CD14-positive monocyte (primary cell): ENCODE measurements around the gene PKD1L1. TPM values are rescaled to one million over a fixed set of nuclear protein-coding genes. Genes with fewer than 3 reads are reported as not detected.

ENCODE experiments used
- DNase-seq, 3 donors: peaks; one replicate each; pipeline ENCODE4 v3.0.0-alpha.2; 2011 to 2022
- H2AFZ ChIP-seq: 2 replicates; pipeline ENCODE4 v1.6.0; 2012; ENCODE audit warnings: mild to moderate bottlenecking, low read depth, low read length, inconsistent platforms; ENCODE audit not compliant: insufficient read depth, poor library complexity, severe bottlenecking
- H3K27ac ChIP-seq, 2 donors: 1 replicate in 1 of 2; 2 replicates in 1 of 2; pipeline ENCODE4 v1.5.1; 2012 to 2013; ENCODE audit warnings: low read length in 2 of 2, control low read depth in 1 of 2, inconsistent platforms in 1 of 2, low read depth in 1 of 2, mild to moderate bottlenecking in 1 of 2
- H3K27me3 ChIP-seq, 2 donors: one replicate each; pipeline versions ENCODE4 v1.6.0 to v1.6.1; 2011 to 2013; ENCODE audit warnings: low read length in 2 of 2; ENCODE audit not compliant: control insufficient read depth in 2 of 2, insufficient read depth in 2 of 2
- H3K36me3 ChIP-seq, 2 donors: replicated peaks in 1 of 2; 1 replicate in 1 of 2; 2 replicates in 1 of 2; pipeline versions ENCODE4 v1.5.1 to v1.6.1; 2012 to 2013; ENCODE audit warnings: low read length in 2 of 2, control low read depth in 1 of 2, inconsistent platforms in 1 of 2, mild to moderate bottlenecking in 1 of 2; ENCODE audit not compliant: insufficient read depth in 2 of 2, control insufficient read depth in 1 of 2
- H3K4me1 ChIP-seq, 2 donors: 1 replicate in 1 of 2; 2 replicates in 1 of 2; pipeline versions ENCODE4 v1.5.1 to v1.6.1; 2012 to 2013; ENCODE audit warnings: low read length in 2 of 2, control low read depth in 1 of 2, inconsistent platforms in 1 of 2, mild to moderate bottlenecking in 1 of 2, moderate library complexity in 1 of 2; ENCODE audit not compliant: insufficient read depth in 2 of 2, control insufficient read depth in 1 of 2
- H3K4me2 ChIP-seq: replicated peaks from 2 replicates; pipeline ENCODE3; 2012; ENCODE audit warnings: low read length, moderate library complexity, mild to moderate bottlenecking; ENCODE audit not compliant: poor library complexity, severe bottlenecking; ENCODE audit errors: extremely low read depth
- H3K4me3 ChIP-seq, 3 experiments: fragments of 200-600 bp in 1 of 3; sonication (generic) in 1 of 3; replicated peaks in 1 of 3; 1 replicate in 2 of 3; 2 replicates in 1 of 3; pipeline ENCODE4 v1.5.1; 2011 to 2013; ENCODE audit warnings: low read length in 3 of 3, mild to moderate bottlenecking in 3 of 3, control low read depth in 2 of 3, low read depth in 2 of 3, inconsistent platforms in 1 of 3, moderate library complexity in 1 of 3
- H3K79me2 ChIP-seq: 2 replicates; pipeline ENCODE4 v1.6.0; 2012; ENCODE audit warnings: mild to moderate bottlenecking, control low read depth, inconsistent platforms, low read length, moderate library complexity; ENCODE audit not compliant: insufficient read depth
- H3K9ac ChIP-seq: 2 replicates; pipeline ENCODE4 v1.6.0; 2017; ENCODE audit warnings: low read length, mild to moderate bottlenecking; ENCODE audit not compliant: insufficient read depth, poor library complexity, severe bottlenecking
- H3K9me3 ChIP-seq, 2 donors: replicated peaks in 1 of 2; 1 replicate in 1 of 2; 2 replicates in 1 of 2; pipeline versions ENCODE4 v1.5.1 to v1.6.1; 2012 to 2013; ENCODE audit warnings: low read length in 2 of 2, control low read depth in 1 of 2; ENCODE audit not compliant: control insufficient read depth in 1 of 2, insufficient read depth in 1 of 2
- H4K20me1 ChIP-seq: 2 replicates; pipeline ENCODE4 v1.6.0; 2012; ENCODE audit warnings: mild to moderate bottlenecking, low read length, control low read depth, moderate library complexity; ENCODE audit not compliant: insufficient read depth
- H3K27ac Mint-ChIP-seq, 7 donors: one replicate each; pipeline ENCODE4 v1.8.0; 2020; ENCODE audit warnings: mild to moderate bottlenecking in 7 of 7, mixed read lengths in 7 of 7, moderate library complexity in 6 of 7, inconsistent platforms in 2 of 7
- H3K27me3 Mint-ChIP-seq, 3 donors: one replicate each; pipeline ENCODE4 v1.8.0; 2021 to 2022; ENCODE audit warnings: low read depth in 3 of 3, mild to moderate bottlenecking in 3 of 3, mixed read lengths in 3 of 3, moderate library complexity in 3 of 3, inconsistent platforms in 1 of 3
- H3K36me3 Mint-ChIP-seq, 2 donors: one replicate each; pipeline ENCODE4 v1.8.0; 2020; ENCODE audit warnings: mixed read lengths in 2 of 2, inconsistent platforms in 1 of 2, mild to moderate bottlenecking in 1 of 2
- H3K4me1 Mint-ChIP-seq: one replicate; pipeline ENCODE4 v1.8.0; 2020; ENCODE audit warnings: mild to moderate bottlenecking, mixed read lengths
- H3K4me3 Mint-ChIP-seq, 2 donors: one replicate each; pipeline ENCODE4 v1.8.0; 2020; ENCODE audit warnings: mild to moderate bottlenecking in 2 of 2, mixed read lengths in 2 of 2, moderate library complexity in 1 of 2
- H3K9me3 Mint-ChIP-seq, 7 donors: one replicate each; pipeline ENCODE4 v1.8.0; 2020 to 2022; ENCODE audit warnings: mixed read lengths in 7 of 7, mild to moderate bottlenecking in 6 of 7, moderate library complexity in 6 of 7, inconsistent platforms in 2 of 7
- CTCF ChIP-seq: fragments of 200-600 bp; IDR thresholded peaks from one replicate; pipeline ENCODE4 v1.8.0; 2022; ENCODE audit warnings: antibody characterized with exemption, mild to moderate bottlenecking
- WGBS: methylation state at CpG from one replicate; pipeline ENCODE4 v1.1.5; 2013; ENCODE audit warnings: missing lambda C conversion rate; ENCODE audit not compliant: insufficient coverage; 5-methylcytosine and 5-hydroxymethylcytosine counted together
- intact Hi-C, 2 donors: fragments of 100-400 bp; cut with micrococcal nuclease; formaldehyde crosslinking; loops; one replicate each; pipeline versions ENCODE4 v1.15.0 to v1.15.1; 2023
- polyA plus RNA-seq, 3 donors: library from polyadenylated mRNA; depleted of rRNA in 1 of 3; unstranded in 2 of 3; stranded (reverse) in 1 of 3; fragments of 300-500 nt in 2 of 3; fragments of >200 nt in 1 of 3; fragmentation: Illumina TruSeq in 2 of 3; gene quantifications; 1 replicate in 2 of 3; 2 replicates in 1 of 3; pipeline ENCODE4 v1.2.3, GENCODE V29; 2012 to 2021

The PKD1L1 gene
- polyA plus RNA-seq, 3 donors, result 0.19 TPM; not detected in 2

- H3K9me3 Mint-ChIP-seq, result no peaks in the 10 kb centered on the region
- 96% methylated on average over 3 of the region's 6 CpGs for WGBS
- H3K4me3 ChIP-seq, result no peak overlapping the region
- H3K4me3 Mint-ChIP-seq, result no peak overlapping the region
- peaks cover 31 to 36% of the 10 kb centered on the region in 2 donors for H3K4me1 ChIP-seq
- H3K27me3 ChIP-seq, result no peaks in the 10 kb centered on the region
- no peaks in the 10 kb centered on the region for H3K36me3 Mint-ChIP-seq
- no peak for DNase-seq
- H3K27ac ChIP-seq, result no peak overlapping the region
- peaks cover 50% of the 10 kb centered on the region for H3K4me1 Mint-ChIP-seq
- H4K20me1 ChIP-seq, result no peaks in the 10 kb centered on the region
- H3K9me3 ChIP-seq, result no peaks in the 10 kb centered on the region
- H3K9ac ChIP-seq, result no peak overlapping the region
- H3K36me3 ChIP-seq, result no peaks in the 10 kb centered on the region
- intact Hi-C loops, result no loop called here
- no peak overlapping the region for H3K4me2 ChIP-seq
- no peak for TF ChIP-seq CTCF
- H3K27me3 Mint-ChIP-seq, result peaks cover 0 to 5% (median 2%) of the 10 kb centered on the region in 3 donors
- H3K27ac Mint-ChIP-seq, result no peak overlapping the region
- no peaks in the 10 kb centered on the region for H3K79me2 ChIP-seq
- no peak overlapping the region for H2AFZ ChIP-seq
These were observed 145.2 kb downstream of the PKD1L1 start for GRCh38 chr7:47803025-47803424.

- Mint-ChIP-seq H3K9me3 (peaks cover 0 to 2% (median 0%) of the 10 kb centered on the region in 7 donors), H3K4me3 (no peak overlapping the region), H3K27me3 (peaks cover 0 to 3% (median 2%) of the 10 kb centered on the region in 3 donors), H3K36me3 (no peaks in the 10 kb centered on the region), H3K4me1 (peaks cover 34% of the 10 kb centered on the region), H3K27ac (no peak overlapping the region)
- no peaks in the 10 kb centered on the region for H4K20me1 ChIP-seq
- H3K79me2 ChIP-seq, result no peaks in the 10 kb centered on the region
- no peaks in the 10 kb centered on the region for H3K36me3 ChIP-seq
- TF ChIP-seq CTCF, result no peak
- intact Hi-C loops, result no loop called here
- H3K4me2 ChIP-seq, result no peak overlapping the region
- H3K9ac ChIP-seq, result no peak overlapping the region
- WGBS, result no CpG with 5 or more reads among the region's 6 CpGs
- no peak overlapping the region for H2AFZ ChIP-seq
- DNase-seq, result no peak
- H3K27me3 ChIP-seq, result no peaks in the 10 kb centered on the region
- H3K4me3 ChIP-seq, result no peak overlapping the region
- H3K4me1 ChIP-seq, result peaks cover 15 to 20% of the 10 kb centered on the region in 2 donors
- no peaks in the 10 kb centered on the region for H3K9me3 ChIP-seq
- H3K27ac ChIP-seq, result no peak overlapping the region
These were observed 146.8 kb downstream of the PKD1L1 start for GRCh38 chr7:47801423-47801822.
